GM12801 (cell line): ENCODE data around the gene LCE3D.

Experiments
- TF ChIP-seq, protein P1 (sequence below): IDR thresholded peaks from one replicate; pipeline ENCODE4 v1.5.1; 2011; ENCODE audit warnings: control low read depth; ENCODE audit not compliant: insufficient read length; ENCODE audit errors: extremely low read depth

LCE3D gene

DNA sequence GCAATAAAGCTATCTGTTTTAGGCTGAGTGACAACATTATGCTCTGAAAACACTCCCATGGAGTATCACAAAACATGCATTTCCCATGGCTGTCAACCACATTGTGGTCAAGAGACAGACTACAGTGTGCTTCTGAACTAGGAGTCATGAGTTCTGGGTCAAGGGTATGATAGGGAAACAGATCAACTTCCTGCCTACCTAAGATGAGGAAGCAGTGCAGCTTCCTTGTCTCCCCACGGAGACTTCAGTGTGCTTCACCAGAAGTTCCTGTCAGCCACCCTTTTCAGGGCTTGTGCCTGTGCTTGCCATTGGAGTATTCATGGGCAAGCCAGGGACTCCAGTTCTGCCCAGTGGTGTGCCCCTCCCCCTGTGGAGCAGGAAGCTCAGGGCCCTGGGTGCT is 33.6 kb downstream of the LCE3D start:
- TF ChIP-seq, protein P1, sequence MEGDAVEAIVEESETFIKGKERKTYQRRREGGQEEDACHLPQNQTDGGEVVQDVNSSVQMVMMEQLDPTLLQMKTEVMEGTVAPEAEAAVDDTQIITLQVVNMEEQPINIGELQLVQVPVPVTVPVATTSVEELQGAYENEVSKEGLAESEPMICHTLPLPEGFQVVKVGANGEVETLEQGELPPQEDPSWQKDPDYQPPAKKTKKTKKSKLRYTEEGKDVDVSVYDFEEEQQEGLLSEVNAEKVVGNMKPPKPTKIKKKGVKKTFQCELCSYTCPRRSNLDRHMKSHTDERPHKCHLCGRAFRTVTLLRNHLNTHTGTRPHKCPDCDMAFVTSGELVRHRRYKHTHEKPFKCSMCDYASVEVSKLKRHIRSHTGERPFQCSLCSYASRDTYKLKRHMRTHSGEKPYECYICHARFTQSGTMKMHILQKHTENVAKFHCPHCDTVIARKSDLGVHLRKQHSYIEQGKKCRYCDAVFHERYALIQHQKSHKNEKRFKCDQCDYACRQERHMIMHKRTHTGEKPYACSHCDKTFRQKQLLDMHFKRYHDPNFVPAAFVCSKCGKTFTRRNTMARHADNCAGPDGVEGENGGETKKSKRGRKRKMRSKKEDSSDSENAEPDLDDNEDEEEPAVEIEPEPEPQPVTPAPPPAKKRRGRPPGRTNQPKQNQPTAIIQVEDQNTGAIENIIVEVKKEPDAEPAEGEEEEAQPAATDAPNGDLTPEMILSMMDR, result no peak

DNA sequence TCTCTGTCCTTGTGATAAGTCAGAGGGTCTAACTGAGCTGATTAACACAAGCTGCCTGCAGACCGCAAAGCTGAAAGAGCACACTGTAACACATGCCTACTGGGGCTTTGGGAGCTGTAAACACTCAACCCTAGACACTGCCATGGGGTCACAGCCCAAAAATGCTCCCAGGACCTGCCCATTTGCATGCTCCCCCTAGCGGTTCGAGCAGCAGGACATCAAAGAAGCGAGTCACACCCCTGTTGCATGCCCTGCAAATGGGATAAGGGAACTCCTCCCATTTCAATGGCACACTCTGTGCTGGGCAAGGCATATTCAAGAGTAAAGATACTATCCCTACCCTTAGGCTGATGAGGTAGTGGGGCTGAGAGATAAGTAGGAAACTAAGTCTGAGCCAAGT is 36.5 kb downstream of the LCE3D start:
- TF ChIP-seq, protein P1, result no peak

DNA sequence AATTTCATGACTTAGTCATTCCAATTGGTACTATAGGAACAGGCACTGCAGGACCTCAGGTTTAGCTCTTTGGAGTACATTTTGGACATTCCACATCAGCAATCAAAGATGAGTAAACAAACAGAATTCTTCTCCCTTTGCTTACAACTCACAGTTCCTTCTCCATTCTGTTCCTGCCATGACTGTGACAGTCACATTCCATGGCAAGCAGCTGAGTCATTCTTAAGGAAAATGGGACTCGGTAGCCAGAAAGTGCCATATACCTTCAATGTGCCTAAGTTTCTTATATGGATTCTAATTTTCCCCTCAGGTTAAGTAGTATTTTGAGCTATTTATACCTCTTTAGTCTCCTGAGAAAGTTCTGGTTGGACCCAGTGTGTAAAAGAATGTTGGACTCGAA is 40.4 kb downstream of the LCE3D start:
- TF ChIP-seq, protein P1, result no peak

DNA sequence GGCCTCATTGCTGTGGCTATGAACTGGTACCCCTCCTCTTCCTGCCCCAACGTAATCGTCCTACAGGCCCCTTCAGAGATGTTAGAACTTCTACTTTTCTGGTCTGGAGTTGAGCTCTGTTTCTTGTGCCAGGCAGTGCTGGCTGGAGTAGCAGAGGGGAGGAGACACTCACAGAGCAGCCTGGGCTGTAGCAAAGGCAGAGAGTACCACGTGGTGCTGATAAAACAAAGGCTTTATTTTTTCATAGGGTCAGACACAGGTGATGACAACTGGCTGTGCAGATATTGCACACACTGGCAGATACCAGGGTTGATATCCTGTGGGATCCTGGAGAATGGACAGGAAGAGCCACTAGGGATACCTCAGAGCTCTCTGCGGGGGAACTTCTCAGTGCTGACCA is 42.8 kb downstream of the LCE3D start:
- TF ChIP-seq, protein P1, result no peak

DNA sequence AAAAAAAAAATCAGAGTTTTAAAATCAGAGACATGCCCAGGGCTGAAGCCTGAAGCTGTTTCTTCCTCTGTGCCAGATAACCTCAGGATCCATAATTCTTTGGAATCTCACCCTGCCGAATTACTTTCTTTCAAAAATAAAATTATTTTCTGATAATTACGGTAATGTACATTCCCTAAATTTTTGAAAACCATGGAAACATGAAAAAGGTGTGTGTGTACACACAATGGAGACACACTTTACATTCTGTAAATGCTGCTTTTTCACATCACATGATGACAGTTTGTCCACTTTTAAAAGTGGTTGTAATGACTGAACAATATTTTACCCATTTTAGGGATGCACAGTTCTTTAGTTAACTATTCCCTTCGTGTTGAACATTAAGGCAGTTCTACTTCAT is 44.5 kb downstream of the LCE3D start:
- TF ChIP-seq, protein P1, result no peak

DNA sequence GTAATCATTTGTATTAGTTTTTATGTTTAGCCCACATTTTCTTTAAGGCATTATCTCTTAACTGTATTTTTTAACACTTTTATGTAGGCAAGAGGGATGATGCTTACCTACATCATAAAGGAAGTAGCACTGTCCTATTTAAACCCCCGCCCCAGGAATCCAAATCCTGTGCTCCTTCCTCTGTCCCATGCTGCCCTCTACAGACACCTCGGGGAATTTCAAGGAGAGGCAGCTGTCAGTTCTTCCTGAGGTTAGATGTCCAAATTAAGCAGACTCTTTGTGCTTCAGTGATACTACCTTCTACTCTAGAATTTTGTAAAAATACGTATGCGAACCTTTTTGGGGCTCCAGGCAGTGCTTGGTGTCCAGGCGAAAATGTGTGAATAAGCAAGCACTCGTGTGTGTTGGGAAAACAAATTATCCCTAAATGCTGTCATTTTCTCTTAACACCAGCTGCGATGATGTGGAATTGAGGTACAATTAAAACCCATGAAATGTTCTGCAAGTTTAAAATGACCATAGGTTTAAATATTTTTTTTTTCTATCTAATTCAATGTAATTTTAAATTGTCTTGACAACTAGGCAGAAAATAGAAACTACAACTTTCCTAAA is 46.9 kb downstream of the LCE3D start:
- TF ChIP-seq, protein P1, result no peak
